Activated T-cell treated with anti-CD3 and anti-CD28 coated beads for 24 hours (primary cell): ENCODE data around the gene TMEM260.
"Not testable (repeated sequence)": the region's sequence is repeated elsewhere in the genome, so short reads cannot be mapped to it uniquely, and the experiment has no call there.

Source experiments
- DNase-seq: peaks from one replicate; pipeline ENCODE4 v3.0.0-alpha.2; 2020; ENCODE audit warnings: low read depth

Gene TMEM260

DNA sequence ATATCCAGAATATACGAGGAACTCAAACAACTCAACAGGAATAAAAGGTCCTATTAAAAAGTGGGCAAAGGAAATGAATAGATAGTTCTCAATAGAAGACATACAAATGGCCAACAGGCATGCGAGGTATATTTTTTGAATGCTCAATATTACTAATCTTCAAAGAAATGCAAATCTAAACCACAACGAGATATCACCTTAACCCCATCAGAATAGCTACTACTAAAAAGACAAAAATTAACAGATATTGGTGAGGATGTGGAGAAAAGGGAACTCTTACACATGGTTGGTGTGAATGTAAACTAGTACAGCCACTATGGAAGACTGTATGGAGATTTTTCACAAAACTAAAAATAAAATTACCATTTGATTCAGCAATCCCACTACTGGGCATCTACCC, 99.2 kb downstream of the TMEM260 start:
- DNase-seq, result no peak

DNA sequence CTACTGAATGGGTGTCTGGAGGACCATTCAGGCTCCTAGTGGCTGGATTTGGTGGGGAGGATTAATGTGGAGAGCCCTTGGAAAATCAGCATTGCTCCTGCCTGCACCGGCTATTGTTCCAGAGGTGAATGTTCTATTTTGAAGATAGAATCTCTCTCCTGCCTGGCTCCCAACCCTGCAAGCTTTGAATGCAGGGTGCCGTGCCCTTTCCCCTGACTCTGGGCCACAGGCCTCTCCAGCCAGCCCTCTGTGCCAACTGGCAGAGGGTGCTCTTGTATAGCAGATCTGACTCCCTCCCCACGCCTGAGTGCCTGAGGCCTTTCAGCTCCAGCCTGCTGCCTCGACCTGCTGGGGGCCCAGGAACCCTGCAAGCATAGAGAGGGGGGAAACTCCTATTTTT, 106.8 kb downstream of the TMEM260 start:
- no peak for DNase-seq

DNA sequence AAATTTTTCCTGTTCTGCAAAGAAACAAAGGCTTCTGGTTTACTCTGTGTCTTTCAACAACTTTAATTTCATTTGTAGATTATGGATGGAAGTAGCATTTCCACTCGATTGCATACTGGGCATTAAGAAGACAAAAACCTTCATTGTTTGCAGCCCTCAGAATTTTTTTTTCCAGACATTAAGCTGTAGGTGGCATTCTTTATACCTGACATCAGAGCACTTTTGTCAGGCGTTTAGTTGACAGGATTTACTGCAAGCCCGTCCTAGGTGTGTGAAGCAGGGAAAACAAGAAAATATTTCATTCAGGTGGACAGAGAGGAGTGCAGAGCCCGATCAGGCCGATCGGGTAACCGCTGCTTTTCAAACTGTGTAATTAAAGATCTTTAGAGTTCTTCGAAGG, 107.5 kb downstream of the TMEM260 start:
- DNase-seq, result no peak

DNA sequence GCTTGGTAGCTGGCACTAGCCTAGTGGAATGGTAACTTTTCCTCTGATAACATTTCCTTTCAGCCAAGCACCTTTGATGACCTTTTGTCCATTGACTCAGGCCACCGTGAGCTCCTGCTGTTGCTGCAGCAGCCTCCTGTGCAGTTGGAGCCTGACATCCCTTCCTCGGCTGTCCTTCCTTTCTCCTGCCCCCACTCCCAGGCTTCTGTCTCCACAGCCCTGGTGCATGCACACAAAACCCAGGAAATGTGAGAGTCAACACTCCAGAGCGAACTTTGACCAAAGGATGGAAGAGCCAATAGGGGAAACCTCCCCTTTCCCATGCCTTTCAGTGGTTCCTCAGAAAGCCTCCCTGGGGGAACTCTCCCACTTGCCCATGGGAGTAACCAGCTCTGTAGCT, 115.0 kb downstream of the TMEM260 start:
- no peak for DNase-seq

DNA sequence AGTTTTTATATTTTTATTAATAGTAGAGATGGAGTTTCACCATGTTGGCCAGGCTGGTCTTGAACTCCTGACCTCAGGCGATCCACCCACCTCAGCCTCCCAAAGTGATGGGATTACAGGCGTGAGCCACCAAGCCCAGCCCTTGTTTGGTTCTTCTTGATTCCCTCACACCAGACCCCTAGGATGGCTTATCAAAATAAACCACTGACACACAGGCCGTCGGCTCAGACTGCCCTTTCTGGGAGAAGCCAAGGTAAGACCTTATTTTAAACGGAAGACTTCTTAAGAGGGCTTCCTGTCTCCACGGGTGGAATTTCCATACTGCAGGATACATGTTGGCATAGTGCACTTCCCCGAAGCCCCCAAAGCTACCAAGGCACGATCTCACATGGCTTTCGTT, 115.6 kb downstream of the TMEM260 start:
- not testable (repeated sequence) for DNase-seq
